Endothelial cell of umbilical vein (primary cell): ENCODE measurements around the gene OR8A1. TPM values are rescaled to one million over a fixed set of nuclear protein-coding genes. Genes with fewer than 3 reads are reported as not detected.

Experiments
- BruUV-seq: library from RNA; stranded (reverse); fragments of 400-500 nt; replicated peaks from 2 replicates; lab custom pipeline; 2021; lab: Mats Ljungman, UMichigan
- CTCF ChIA-PET: fragments of 300-600, 350-600 bp; sonication (Branson Sonifier 250); formaldehyde crosslinking; loops from one replicate; lab custom pipeline; 2021; ENCODE audit warnings: antibody characterized with exemption, inconsistent platforms; lab: Charles Lee
- POLR2A ChIA-PET: fragments of 300-600, 350-600 bp; sonication (Branson Sonifier 250); formaldehyde crosslinking; loops from one replicate; lab custom pipeline; 2021; ENCODE audit warnings: antibody characterized with exemption, inconsistent platforms; lab: Charles Lee
- DNase-seq: peaks from one replicate; pipeline ENCODE4 v3.0.0-alpha.2; 2011; ENCODE audit warnings: low read depth, low spot score
- FAIRE-seq: peaks from 2 replicates; lab custom pipeline; 2011; peaks lifted over from hg19 to GRCh38; lab: Jason Lieb, UNC
- H2AFZ ChIP-seq: 2 replicates; pipeline ENCODE4 v1.6.0; 2012; ENCODE audit warnings: low read depth, low read length, control low read depth, inconsistent platforms
- H3K27ac ChIP-seq: 2 replicates; pipeline ENCODE4 v1.5.1; 2011; ENCODE audit warnings: low read depth, mild to moderate bottlenecking, control low read depth, low read length, moderate library complexity; ENCODE audit not compliant: insufficient read depth
- H3K27me3 ChIP-seq, 2 experiments: 2 replicates each; pipeline versions ENCODE4 v1.6.0 to v1.6.1; 2011; ENCODE audit warnings: low read length in 2 of 2, mixed read lengths in 1 of 2; ENCODE audit not compliant: control insufficient read depth in 2 of 2, insufficient read depth in 2 of 2
- H3K36me3 ChIP-seq, 2 experiments: 2 replicates in 1 of 2; 3 replicates in 1 of 2; pipeline ENCODE4 v1.5.1; 2011; ENCODE audit warnings: low read length in 2 of 2, mild to moderate bottlenecking in 1 of 2, moderate library complexity in 1 of 2; ENCODE audit not compliant: control insufficient read depth in 2 of 2, insufficient read depth in 2 of 2; ENCODE audit errors: extremely low read depth in 1 of 2
- H3K4me1 ChIP-seq: 3 replicates; pipeline ENCODE4 v1.5.1; 2011; ENCODE audit warnings: mild to moderate bottlenecking, low read length; ENCODE audit not compliant: control insufficient read depth, insufficient read depth; ENCODE audit errors: extremely low read depth
- H3K4me2 ChIP-seq: 2 replicates; pipeline ENCODE4 v1.6.1; 2011; ENCODE audit warnings: low read length, control low read depth, mixed read lengths; ENCODE audit not compliant: insufficient read depth
- H3K4me3 ChIP-seq, 3 experiments: fragments of 200-600 bp in 1 of 3; sonication (generic), shearing (Covaris generic) in 1 of 3; replicated peaks in 1 of 3; 2 replicates each; pipeline ENCODE4 v1.5.1; 2011 to 2016; ENCODE audit warnings: control low read depth in 3 of 3, low read length in 3 of 3, mild to moderate bottlenecking in 2 of 3, inconsistent platforms in 1 of 3, low read depth in 1 of 3, moderate library complexity in 1 of 3; ENCODE audit not compliant: insufficient read depth in 1 of 3
- H3K79me2 ChIP-seq: 2 replicates; pipeline ENCODE4 v1.6.0; 2012; ENCODE audit warnings: low read length, inconsistent platforms; ENCODE audit not compliant: control insufficient read depth, insufficient read depth
- H3K9ac ChIP-seq: replicated peaks from 2 replicates; pipeline ENCODE3; 2011; ENCODE audit warnings: low read length, control low read depth; ENCODE audit not compliant: insufficient read depth; ENCODE audit errors: extremely low read depth
- H3K9me1 ChIP-seq: replicated peaks from 3 replicates; pipeline ENCODE4 v1.6.0; 2011; ENCODE audit warnings: mild to moderate bottlenecking, low read length; ENCODE audit not compliant: control insufficient read depth, insufficient read depth; ENCODE audit errors: extremely low read depth
- H3K9me3 ChIP-seq: replicated peaks from 2 replicates; pipeline ENCODE4 v1.5.1; 2012; ENCODE audit warnings: low read length, inconsistent platforms; ENCODE audit not compliant: control insufficient read depth, insufficient read depth
- H4K20me1 ChIP-seq: replicated peaks from 2 replicates; pipeline ENCODE3; 2011; ENCODE audit warnings: mild to moderate bottlenecking, low read length; ENCODE audit not compliant: control insufficient read depth, insufficient read depth; ENCODE audit errors: extremely low read depth
- EZH2 ChIP-seq: IDR thresholded peaks from 2 replicates; pipeline ENCODE4 v1.6.1; 2012; ENCODE audit warnings: borderline replicate concordance, low read depth, mild to moderate bottlenecking, moderate library complexity, low read length, inconsistent platforms; ENCODE audit not compliant: severe bottlenecking
- FOS ChIP-seq: IDR thresholded peaks from 2 replicates; pipeline ENCODE4 v1.6.1; 2011; ENCODE audit warnings: mild to moderate bottlenecking, low read length, moderate library complexity, borderline replicate concordance; ENCODE audit not compliant: insufficient read depth
- JUN ChIP-seq: IDR thresholded peaks from 2 replicates; pipeline ENCODE4 v1.6.1; 2011; ENCODE audit warnings: borderline replicate concordance, low read depth; ENCODE audit not compliant: insufficient read length, insufficient read depth
- MYC ChIP-seq: IDR thresholded peaks from one replicate; pipeline ENCODE4 v1.6.1; 2011; ENCODE audit warnings: mild to moderate bottlenecking, low read depth, low read length
- POLR2AphosphoS5 ChIP-seq: IDR thresholded peaks from 2 replicates; pipeline ENCODE4 v1.6.1; 2012; ENCODE audit warnings: low read depth, mild to moderate bottlenecking, control low read depth, low read length, moderate library complexity; ENCODE audit not compliant: insufficient read depth
- dilution Hi-C: fragments of 300-500 bp; cut with MboI; formaldehyde crosslinking; loops from one replicate; pipeline ENCODE4 v1.15.0; 2019; ENCODE audit warnings: low sequenced_read_pairs; ENCODE audit not compliant: extremely low pct_ligation_motif_present
- intact Hi-C: fragments of 100-400 bp; cut with micrococcal nuclease; formaldehyde crosslinking; loops from one replicate; pipeline ENCODE4 v1.10.0; 2022
- polyA plus RNA-seq, 4 experiments: library from polyadenylated mRNA; depleted of rRNA in 3 of 4; stranded (reverse) in 3 of 4; unstranded in 1 of 4; fragments of >200 nt; gene quantifications; 2 replicates each; pipeline versions ENCODE4 v1.2.1 to v1.2.3, GENCODE V29; 2011 to 2012; ENCODE audit warnings: missing spikeins in 1 of 4
- total RNA-seq: library from RNA; stranded (reverse); gene quantifications from 2 replicates; pipeline ENCODE4 v1.2.3, GENCODE V29; 2021

OR8A1 gene
- total and polyA plus RNA-seq, 2 donors (not counting 3 experiments of a cell fraction or from before 2014, with no cell fraction given), result not detected

GRCh38 chr11:124541204-124541603, 28.6 kb upstream of the OR8A1 start:
- Histone ChIP-seq H3K79me2 (no peaks in the 10 kb centered on the region), H3K4me2 (no peak overlapping the region), H4K20me1 (no peaks in the 10 kb centered on the region), H3K4me3 (no peak overlapping the region), H3K9ac (no peak overlapping the region), H3K27ac (no peak overlapping the region), H2AFZ (no peak overlapping the region), H3K36me3 (no peaks in the 10 kb centered on the region), H3K9me3 (no peaks in the 10 kb centered on the region), H3K4me1 (no peaks in the 10 kb centered on the region), H3K27me3 (no peaks in the 10 kb centered on the region), H3K9me1 (no peaks in the 10 kb centered on the region)
- intact Hi-C loops, result no loop called here
- dilution Hi-C loops, result no loop called here
- FAIRE-seq (no peak), DNase-seq (no peak)
- no TSS peak for BruUV-seq
- ChIA-PET POLR2A (no interaction called here), CTCF (no interaction called here)
- TF ChIP-seq POLR2AphosphoS5, result no peak
- TF ChIP-seq FOS, result no peak
- TF ChIP-seq MYC, result no peak
- no peak for TF ChIP-seq JUN
- no peak for TF ChIP-seq EZH2

GRCh38 chr11:124543145-124543544, 26.7 kb upstream of the OR8A1 start:
- BruUV-seq, result no TSS peak
- Histone ChIP-seq H4K20me1 (no peaks in the 10 kb centered on the region), H3K4me3 (no peak overlapping the region), H3K27me3 (no peaks in the 10 kb centered on the region), H3K27ac (no peak overlapping the region), H3K79me2 (no peaks in the 10 kb centered on the region), H3K4me1 (no peaks in the 10 kb centered on the region), H2AFZ (no peak overlapping the region), H3K36me3 (no peaks in the 10 kb centered on the region), H3K9me3 (no peaks in the 10 kb centered on the region), H3K9me1 (no peaks in the 10 kb centered on the region), H3K4me2 (no peak overlapping the region), H3K9ac (no peak overlapping the region)
- FAIRE-seq, result no peak
- CTCF ChIA-PET, result no interaction called here
- no peak for TF ChIP-seq JUN
- dilution Hi-C loops (no loop called here), intact Hi-C loops (no loop called here)
- DNase-seq, result no peak
- POLR2A ChIA-PET, result no interaction called here
